CD14-positive monocyte (primary cell): Measurements from ENCODE around the gene MARS1. TPM values are rescaled to one million over a fixed set of nuclear protein-coding genes. Genes with fewer than 3 reads are reported as not detected.

Source experiments
- DNase-seq, 3 donors: peaks; one replicate each; pipeline ENCODE4 v3.0.0-alpha.2; 2011 to 2022
- H2AFZ ChIP-seq: 2 replicates; pipeline ENCODE4 v1.6.0; 2012; ENCODE audit warnings: mild to moderate bottlenecking, low read depth, low read length, inconsistent platforms; ENCODE audit not compliant: insufficient read depth, poor library complexity, severe bottlenecking
- H3K27ac ChIP-seq, 2 donors: 1 replicate in 1 of 2; 2 replicates in 1 of 2; pipeline ENCODE4 v1.5.1; 2012 to 2013; ENCODE audit warnings: low read length in 2 of 2, control low read depth in 1 of 2, inconsistent platforms in 1 of 2, low read depth in 1 of 2, mild to moderate bottlenecking in 1 of 2
- H3K27me3 ChIP-seq, 2 donors: one replicate each; pipeline versions ENCODE4 v1.6.0 to v1.6.1; 2011 to 2013; ENCODE audit warnings: low read length in 2 of 2; ENCODE audit not compliant: control insufficient read depth in 2 of 2, insufficient read depth in 2 of 2
- H3K36me3 ChIP-seq, 2 donors: replicated peaks in 1 of 2; 1 replicate in 1 of 2; 2 replicates in 1 of 2; pipeline versions ENCODE4 v1.5.1 to v1.6.1; 2012 to 2013; ENCODE audit warnings: low read length in 2 of 2, control low read depth in 1 of 2, inconsistent platforms in 1 of 2, mild to moderate bottlenecking in 1 of 2; ENCODE audit not compliant: insufficient read depth in 2 of 2, control insufficient read depth in 1 of 2
- H3K4me1 ChIP-seq, 2 donors: 1 replicate in 1 of 2; 2 replicates in 1 of 2; pipeline versions ENCODE4 v1.5.1 to v1.6.1; 2012 to 2013; ENCODE audit warnings: low read length in 2 of 2, control low read depth in 1 of 2, inconsistent platforms in 1 of 2, mild to moderate bottlenecking in 1 of 2, moderate library complexity in 1 of 2; ENCODE audit not compliant: insufficient read depth in 2 of 2, control insufficient read depth in 1 of 2
- H3K4me2 ChIP-seq: replicated peaks from 2 replicates; pipeline ENCODE3; 2012; ENCODE audit warnings: low read length, moderate library complexity, mild to moderate bottlenecking; ENCODE audit not compliant: poor library complexity, severe bottlenecking; ENCODE audit errors: extremely low read depth
- H3K4me3 ChIP-seq, 3 experiments: fragments of 200-600 bp in 1 of 3; sonication (generic) in 1 of 3; replicated peaks in 1 of 3; 1 replicate in 2 of 3; 2 replicates in 1 of 3; pipeline ENCODE4 v1.5.1; 2011 to 2013; ENCODE audit warnings: low read length in 3 of 3, mild to moderate bottlenecking in 3 of 3, control low read depth in 2 of 3, low read depth in 2 of 3, inconsistent platforms in 1 of 3, moderate library complexity in 1 of 3
- H3K79me2 ChIP-seq: 2 replicates; pipeline ENCODE4 v1.6.0; 2012; ENCODE audit warnings: mild to moderate bottlenecking, control low read depth, inconsistent platforms, low read length, moderate library complexity; ENCODE audit not compliant: insufficient read depth
- H3K9ac ChIP-seq: 2 replicates; pipeline ENCODE4 v1.6.0; 2017; ENCODE audit warnings: low read length, mild to moderate bottlenecking; ENCODE audit not compliant: insufficient read depth, poor library complexity, severe bottlenecking
- H3K9me3 ChIP-seq, 2 donors: replicated peaks in 1 of 2; 1 replicate in 1 of 2; 2 replicates in 1 of 2; pipeline versions ENCODE4 v1.5.1 to v1.6.1; 2012 to 2013; ENCODE audit warnings: low read length in 2 of 2, control low read depth in 1 of 2; ENCODE audit not compliant: control insufficient read depth in 1 of 2, insufficient read depth in 1 of 2
- H4K20me1 ChIP-seq: 2 replicates; pipeline ENCODE4 v1.6.0; 2012; ENCODE audit warnings: mild to moderate bottlenecking, low read length, control low read depth, moderate library complexity; ENCODE audit not compliant: insufficient read depth
- H3K27ac Mint-ChIP-seq, 7 donors: one replicate each; pipeline ENCODE4 v1.8.0; 2020; ENCODE audit warnings: mild to moderate bottlenecking in 7 of 7, mixed read lengths in 7 of 7, moderate library complexity in 6 of 7, inconsistent platforms in 2 of 7
- H3K27me3 Mint-ChIP-seq, 3 donors: one replicate each; pipeline ENCODE4 v1.8.0; 2021 to 2022; ENCODE audit warnings: low read depth in 3 of 3, mild to moderate bottlenecking in 3 of 3, mixed read lengths in 3 of 3, moderate library complexity in 3 of 3, inconsistent platforms in 1 of 3
- H3K36me3 Mint-ChIP-seq, 2 donors: one replicate each; pipeline ENCODE4 v1.8.0; 2020; ENCODE audit warnings: mixed read lengths in 2 of 2, inconsistent platforms in 1 of 2, mild to moderate bottlenecking in 1 of 2
- H3K4me1 Mint-ChIP-seq: one replicate; pipeline ENCODE4 v1.8.0; 2020; ENCODE audit warnings: mild to moderate bottlenecking, mixed read lengths
- H3K4me3 Mint-ChIP-seq, 2 donors: one replicate each; pipeline ENCODE4 v1.8.0; 2020; ENCODE audit warnings: mild to moderate bottlenecking in 2 of 2, mixed read lengths in 2 of 2, moderate library complexity in 1 of 2
- H3K9me3 Mint-ChIP-seq, 7 donors: one replicate each; pipeline ENCODE4 v1.8.0; 2020 to 2022; ENCODE audit warnings: mixed read lengths in 7 of 7, mild to moderate bottlenecking in 6 of 7, moderate library complexity in 6 of 7, inconsistent platforms in 2 of 7
- WGBS: methylation state at CpG from one replicate; pipeline ENCODE4 v1.1.5; 2013; ENCODE audit warnings: missing lambda C conversion rate; ENCODE audit not compliant: insufficient coverage; 5-methylcytosine and 5-hydroxymethylcytosine counted together
- intact Hi-C, 2 donors: fragments of 100-400 bp; cut with micrococcal nuclease; formaldehyde crosslinking; loops; one replicate each; pipeline versions ENCODE4 v1.15.0 to v1.15.1; 2023
- polyA plus RNA-seq, 3 donors: library from polyadenylated mRNA; depleted of rRNA in 1 of 3; unstranded in 2 of 3; stranded (reverse) in 1 of 3; fragments of 300-500 nt in 2 of 3; fragments of >200 nt in 1 of 3; fragmentation: Illumina TruSeq in 2 of 3; gene quantifications; 1 replicate in 2 of 3; 2 replicates in 1 of 3; pipeline ENCODE4 v1.2.3, GENCODE V29; 2012 to 2021
- TF ChIP-seq, protein P1 (sequence below): fragments of 200-600 bp; IDR thresholded peaks from one replicate; pipeline ENCODE4 v1.8.0; 2022; ENCODE audit warnings: antibody characterized with exemption, mild to moderate bottlenecking

Gene MARS1
- polyA plus RNA-seq, 3 donors: 63.5 to 164 (median 79.8) TPM

- no peak overlapping the region for H3K9ac ChIP-seq
- H2AFZ ChIP-seq: no peak overlapping the region
- Mint-ChIP-seq H3K27ac (peak overlapping the region in 3 of 7 donors; percentile 41 to 74 (median 58)), H3K4me1 (peaks cover 56% of the 10 kb centered on the region), H3K4me3 (no peak overlapping the region), H3K36me3 (peaks cover 65 to 82% of the 10 kb centered on the region in 2 donors), H3K27me3 (peaks cover 2 to 5% (median 3%) of the 10 kb centered on the region in 3 donors), H3K9me3 (peaks cover 0 to 4% (median 0%) of the 10 kb centered on the region in 7 donors)
- no peak overlapping the region for H3K4me3 ChIP-seq
- WGBS: 99% methylated on average over 13 of the region's 14 CpGs
- DNase-seq: no peak
- peak overlapping the region in 1 of 2 donors; percentile 61 for H3K27ac ChIP-seq
- no peaks in the 10 kb centered on the region for H3K9me3 ChIP-seq
- TF ChIP-seq, protein P1, sequence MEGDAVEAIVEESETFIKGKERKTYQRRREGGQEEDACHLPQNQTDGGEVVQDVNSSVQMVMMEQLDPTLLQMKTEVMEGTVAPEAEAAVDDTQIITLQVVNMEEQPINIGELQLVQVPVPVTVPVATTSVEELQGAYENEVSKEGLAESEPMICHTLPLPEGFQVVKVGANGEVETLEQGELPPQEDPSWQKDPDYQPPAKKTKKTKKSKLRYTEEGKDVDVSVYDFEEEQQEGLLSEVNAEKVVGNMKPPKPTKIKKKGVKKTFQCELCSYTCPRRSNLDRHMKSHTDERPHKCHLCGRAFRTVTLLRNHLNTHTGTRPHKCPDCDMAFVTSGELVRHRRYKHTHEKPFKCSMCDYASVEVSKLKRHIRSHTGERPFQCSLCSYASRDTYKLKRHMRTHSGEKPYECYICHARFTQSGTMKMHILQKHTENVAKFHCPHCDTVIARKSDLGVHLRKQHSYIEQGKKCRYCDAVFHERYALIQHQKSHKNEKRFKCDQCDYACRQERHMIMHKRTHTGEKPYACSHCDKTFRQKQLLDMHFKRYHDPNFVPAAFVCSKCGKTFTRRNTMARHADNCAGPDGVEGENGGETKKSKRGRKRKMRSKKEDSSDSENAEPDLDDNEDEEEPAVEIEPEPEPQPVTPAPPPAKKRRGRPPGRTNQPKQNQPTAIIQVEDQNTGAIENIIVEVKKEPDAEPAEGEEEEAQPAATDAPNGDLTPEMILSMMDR: no peak
- H3K4me2 ChIP-seq: no peak overlapping the region
- H3K36me3 ChIP-seq: peaks cover 60 to 83% of the 10 kb centered on the region in 2 donors
- intact Hi-C loops: loop anchor here in 1 of 2 donors (10.0 kb wide), 2 partner anchors 74 to 154 kb away; partner anchors contain the start of gene DCTN2
- no peaks in the 10 kb centered on the region for H3K27me3 ChIP-seq
- H4K20me1 ChIP-seq: peaks cover 93% of the 10 kb centered on the region
- H3K4me1 ChIP-seq: peaks cover 40 to 59% of the 10 kb centered on the region in 2 donors
- H3K79me2 ChIP-seq: peaks cover 34% of the 10 kb centered on the region
Observed at GRCh38 chr12:57470286-57470969, 17.4 kb upstream of the MARS1 start.

DNA sequence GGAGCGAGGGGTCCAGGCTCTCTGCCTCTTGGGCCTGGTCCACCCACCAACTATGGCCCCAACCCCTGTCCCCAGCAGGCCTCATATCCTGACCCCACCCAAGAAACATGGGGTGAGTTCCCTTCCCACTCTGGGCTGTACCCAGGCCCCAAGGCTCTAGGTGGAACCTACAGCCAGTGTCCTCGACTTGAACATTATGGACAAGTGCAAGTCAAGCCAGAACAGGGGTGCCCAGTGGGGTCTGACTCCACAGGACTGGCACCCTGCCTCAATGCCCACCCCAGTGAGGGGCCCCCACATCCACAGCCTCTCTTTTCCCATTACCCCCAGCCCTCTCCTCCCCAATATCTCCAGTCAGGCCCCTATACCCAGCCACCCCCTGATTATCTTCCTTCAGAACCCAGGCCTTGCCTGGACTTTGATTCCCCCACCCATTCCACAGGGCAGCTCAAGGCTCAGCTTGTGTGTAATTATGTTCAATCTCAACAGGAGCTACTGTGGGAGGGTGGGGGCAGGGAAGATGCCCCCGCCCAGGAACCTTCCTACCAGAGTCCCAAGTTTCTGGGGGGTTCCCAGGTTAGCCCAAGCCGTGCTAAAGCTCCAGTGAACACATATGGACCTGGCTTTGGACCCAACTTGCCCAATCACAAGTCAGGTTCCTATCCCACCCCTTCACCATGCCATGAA, 16.8 kb upstream of the MARS1 start:
- intact Hi-C loops: loop anchor here in 1 of 2 donors (10.0 kb wide), 2 partner anchors 74 to 154 kb away; partner anchors contain the start of gene DCTN2
- no peaks in the 10 kb centered on the region for H3K27me3 ChIP-seq
- no peak overlapping the region for H3K4me3 ChIP-seq
- H3K4me1 ChIP-seq: peaks cover 42 to 59% of the 10 kb centered on the region in 2 donors
- H3K4me2 ChIP-seq: no peak overlapping the region
- Mint-ChIP-seq H3K4me3 (no peak overlapping the region), H3K27ac (peak overlapping the region in 5 of 7 donors; percentile 35 to 79 (median 68)), H3K27me3 (peaks cover 0 to 3% (median 2%) of the 10 kb centered on the region in 3 donors), H3K9me3 (peaks cover 0 to 4% (median 0%) of the 10 kb centered on the region in 7 donors), H3K4me1 (peaks cover 54% of the 10 kb centered on the region), H3K36me3 (peaks cover 65 to 85% of the 10 kb centered on the region in 2 donors)
- DNase-seq: no peak
- H4K20me1 ChIP-seq: peaks cover 93% of the 10 kb centered on the region
- TF ChIP-seq, protein P1: no peak
- peak overlapping the region; percentile 8 for H3K9ac ChIP-seq
- H3K27ac ChIP-seq: peak overlapping the region in 1 of 2 donors; percentile 61
- H3K9me3 ChIP-seq: no peaks in the 10 kb centered on the region
- H2AFZ ChIP-seq: no peak overlapping the region
- WGBS: 100% methylated on average over 1 of the region's 4 CpGs
- H3K36me3 ChIP-seq: peaks cover 60 to 85% of the 10 kb centered on the region in 2 donors
- peaks cover 41% of the 10 kb centered on the region for H3K79me2 ChIP-seq
